ENCODE measurements around the gene ASAH2.

The ASAH2 gene

DNA sequence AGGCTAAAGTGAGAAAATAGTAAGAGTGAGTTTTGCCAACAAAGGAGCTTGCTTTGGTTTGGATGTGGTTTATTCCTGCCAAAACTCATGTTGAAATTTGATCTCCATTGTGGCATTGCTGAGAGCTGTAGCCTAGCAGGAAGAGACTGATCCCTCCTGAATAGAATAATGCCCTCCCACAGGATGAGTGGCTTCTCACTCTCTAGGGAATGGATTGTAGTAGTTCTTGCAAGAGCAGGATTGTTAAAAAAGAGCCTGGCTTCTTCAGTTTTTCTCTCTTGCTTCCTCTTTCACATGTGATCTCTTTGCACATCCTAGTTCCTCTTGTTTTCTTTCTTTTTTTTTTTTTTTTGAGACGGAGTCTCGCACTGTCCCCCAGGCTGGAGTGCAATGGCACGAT, 34.4 kb downstream of the ASAH2 start:
- H3K4me3 ChIP-seq (ENCODE audit: low read length): no peak overlapping the region
- DNase-seq (ENCODE audit: low read depth, low spot score): no peak

DNA sequence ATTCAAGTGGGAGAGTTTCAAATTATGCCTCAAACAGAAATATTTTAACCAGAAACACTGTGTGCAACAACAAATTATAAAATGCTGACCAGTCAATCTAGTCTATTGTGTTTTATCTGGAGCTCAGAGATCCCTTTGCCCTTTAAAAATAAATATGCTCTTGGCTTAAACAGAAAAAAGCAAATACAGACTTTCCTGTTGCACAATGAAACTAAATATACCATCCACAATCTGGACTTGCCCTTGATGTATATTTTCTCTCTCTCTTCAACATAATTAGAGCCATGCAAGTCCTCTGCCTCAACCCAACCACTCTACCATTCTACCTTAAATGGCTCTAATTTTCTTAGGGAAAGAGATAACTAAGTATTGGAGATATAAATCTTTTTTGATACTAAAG, 34.9 kb downstream of the ASAH2 start:
- DNase-seq (ENCODE audit: low read depth, low spot score): no peak

DNA sequence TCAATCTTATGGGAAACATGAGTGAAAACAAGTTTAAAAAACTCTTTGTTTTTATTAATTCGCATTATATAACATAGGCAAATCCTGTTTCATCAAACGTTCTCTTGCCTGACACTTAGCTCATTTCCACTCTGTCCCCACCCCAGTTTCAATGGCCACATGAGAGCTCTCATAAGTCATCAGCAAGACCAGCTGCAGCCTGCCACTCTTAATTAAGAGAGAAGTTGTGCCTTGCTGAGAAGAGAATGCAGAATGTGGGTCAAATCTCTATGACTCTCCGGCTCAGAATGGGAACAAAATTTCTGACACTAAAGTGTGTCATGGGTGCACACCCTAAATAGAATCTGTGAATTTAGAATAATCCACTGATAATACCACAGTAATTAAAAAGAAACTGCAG, 39.6 kb downstream of the ASAH2 start:
- H3K4me3 ChIP-seq (ENCODE audit: low read length): no peak overlapping the region
- no peak for DNase-seq (ENCODE audit: low read depth, low spot score)

More for the DNA sequence above, 34.9 kb downstream of the ASAH2 start:
- H3K4me3 ChIP-seq (ENCODE audit: low read length): no peak overlapping the region

DNA sequence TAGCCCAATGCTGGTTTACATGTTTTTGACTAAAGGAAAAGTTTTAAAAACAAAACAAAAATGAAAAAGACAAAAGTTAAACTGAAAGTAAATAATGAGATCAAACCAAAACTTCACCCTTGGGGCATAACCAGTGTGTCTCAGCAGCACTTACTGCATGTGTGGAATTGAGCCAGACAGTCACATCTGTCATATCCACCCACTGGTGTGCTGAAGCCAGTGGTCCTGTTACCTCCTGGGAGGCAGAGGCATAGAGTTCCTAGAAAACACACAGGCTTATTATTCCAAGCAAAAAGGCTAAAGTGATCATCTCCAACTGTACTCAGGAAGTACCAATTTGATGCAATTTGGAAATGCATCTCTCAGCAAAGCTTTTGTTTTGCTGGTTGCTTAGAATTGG, 40.4 kb downstream of the ASAH2 start:
- no peak overlapping the region for H3K4me3 ChIP-seq (ENCODE audit: low read length)
- DNase-seq (ENCODE audit: low read depth, low spot score): no peak

Data from Jurkat, Clone E6-1 (cell line).